Activated CD4-positive, alpha-beta T cell treated with anti-CD3 and anti-CD28 coated beads for 1 hour (primary cell): ENCODE measurements around the gene IGFBPL1.
"Not testable (repeated sequence)": the region's sequence is repeated elsewhere in the genome, so short reads cannot be mapped to it uniquely, and the experiment has no call there.

Source experiments
- DNase-seq: peaks from one replicate; pipeline ENCODE4 v3.0.0-alpha.2; 2020

The IGFBPL1 gene

GRCh38 chr9:38431116-38431515, 6.9 kb upstream of the IGFBPL1 start:
- DNase-seq = no peak

- DNase-seq = no peak
These were observed 3.8 kb upstream of the IGFBPL1 start for GRCh38 chr9:38428062-38428461.

- DNase-seq = no peak
These were observed 664 bp upstream of the IGFBPL1 start for GRCh38 chr9:38424918-38425317.

GRCh38 chr9:38423273-38423972, 831 bp downstream of the IGFBPL1 start:
- DNase-seq = no peak

GRCh38 chr9:38422555-38423260, 1.5 kb downstream of the IGFBPL1 start:
- DNase-seq = no peak

GRCh38 chr9:38421498-38422211, 2.6 kb downstream of the IGFBPL1 start:
- no peak for DNase-seq

- no peak for DNase-seq
These were observed 5.1 kb downstream of the IGFBPL1 start for GRCh38 chr9:38419181-38419580.

- DNase-seq = no peak
These were observed 5.9 kb downstream of the IGFBPL1 start for GRCh38 chr9:38418366-38418765.

- no peak for DNase-seq
These were observed 7.0 kb downstream of the IGFBPL1 start for GRCh38 chr9:38417003-38417945.

- DNase-seq = no peak
These were observed 7.8 kb downstream of the IGFBPL1 start for GRCh38 chr9:38416461-38416860.

GRCh38 chr9:38415856-38416255, 8.4 kb downstream of the IGFBPL1 start:
- no peak for DNase-seq

- no peak for DNase-seq
These were observed 10.1 kb downstream of the IGFBPL1 start for GRCh38 chr9:38414040-38414723.

GRCh38 chr9:38413283-38413682, 11.0 kb downstream of the IGFBPL1 start:
- no peak for DNase-seq

- no peak for DNase-seq
These were observed 11.5 kb downstream of the IGFBPL1 start for GRCh38 chr9:38412751-38413150.

- no peak for DNase-seq
These were observed 15.5 kb downstream of the IGFBPL1 start for GRCh38 chr9:38408719-38409118.

- no peak for DNase-seq
These were observed 17.6 kb downstream of the IGFBPL1 start for GRCh38 chr9:38406476-38407186.

- DNase-seq = no peak
These were observed 18.5 kb downstream of the IGFBPL1 start for GRCh38 chr9:38405785-38406184.

- no peak for DNase-seq
These were observed 19.9 kb downstream of the IGFBPL1 start for GRCh38 chr9:38404314-38404713.

- no peak for DNase-seq
These were observed 22.3 kb downstream of the IGFBPL1 start for GRCh38 chr9:38401994-38402393.

GRCh38 chr9:38399191-38399590, 25.1 kb downstream of the IGFBPL1 start:
- DNase-seq = not testable (repeated sequence)

- DNase-seq = no peak
These were observed 27.9 kb downstream of the IGFBPL1 start for GRCh38 chr9:38396371-38396671.
